AG04449 (cell line): ENCODE results near the gene UBASH3A.

Experiments used
- CTCF ChIA-PET: fragments of 350-600 bp; formaldehyde crosslinking; extraction: SDS; loops from one replicate; lab custom pipeline; 2021; ENCODE audit warnings: antibody characterized with exemption; lab: Yijun Ruan, JAX
- POLR2A ChIA-PET: fragments of 400-600, 350-600 bp; formaldehyde crosslinking; extraction: SDS; loops from one replicate; lab custom pipeline; 2020; ENCODE audit warnings: antibody characterized with exemption, inconsistent platforms; lab: Yijun Ruan, JAX
- DNase-seq: peaks from one replicate; pipeline ENCODE4 v3.0.0-alpha.2; 2010; ENCODE audit warnings: low read depth, low spot score
- H3K4me3 ChIP-seq: 2 replicates; pipeline ENCODE4 v1.5.1; 2011; ENCODE audit warnings: low read depth, mild to moderate bottlenecking, control low read depth, low read length
- TF ChIP-seq, protein P1 (sequence below): IDR thresholded peaks from one replicate; pipeline ENCODE4 v1.5.1; 2011; ENCODE audit warnings: mild to moderate bottlenecking, moderate library complexity, low read length, control low read depth, inconsistent platforms; ENCODE audit not compliant: insufficient read depth; ENCODE audit errors: missing control alignments

Gene UBASH3A

DNA sequence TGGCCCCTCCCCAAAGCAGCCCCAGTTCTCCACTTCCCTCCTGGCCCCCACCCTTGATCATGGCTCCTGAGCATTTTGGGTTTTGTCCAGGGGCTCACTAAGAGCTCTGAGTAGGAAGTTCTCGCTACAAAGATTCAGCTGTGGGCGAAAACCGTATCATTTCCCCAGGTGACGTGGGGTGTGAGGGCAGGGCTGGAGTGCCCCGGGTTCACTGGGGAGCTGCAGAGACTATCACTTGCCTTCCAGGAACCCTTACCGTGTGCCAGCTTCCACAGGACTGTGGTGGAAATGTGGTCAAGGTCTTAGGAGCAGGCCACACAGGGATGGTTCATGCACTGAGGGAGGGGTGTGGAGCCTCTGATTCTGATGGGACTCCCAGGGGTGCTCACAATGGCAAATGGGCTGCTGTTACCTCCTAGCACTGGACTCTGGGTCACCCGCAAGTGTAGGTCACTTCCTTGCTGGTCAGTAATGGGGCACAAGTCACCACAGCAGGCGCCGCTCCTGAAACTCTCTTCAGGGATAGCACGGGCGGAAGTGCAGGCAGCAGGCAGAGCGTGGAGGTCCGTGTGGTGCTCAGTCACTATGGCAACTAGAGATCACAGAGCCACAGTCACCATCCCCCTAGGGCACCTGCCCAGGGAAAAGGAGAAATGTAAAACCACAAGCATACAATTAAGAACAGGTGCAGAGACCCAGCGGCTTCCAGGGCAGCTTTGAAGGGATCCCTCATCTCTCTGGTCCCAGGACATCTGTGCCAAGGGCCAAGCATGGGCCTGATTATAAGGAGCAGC is 56.9 kb downstream of the UBASH3A start:
- no peak for DNase-seq
- POLR2A ChIA-PET: no interaction called here
- CTCF ChIA-PET: no interaction called here
- TF ChIP-seq, protein P1, sequence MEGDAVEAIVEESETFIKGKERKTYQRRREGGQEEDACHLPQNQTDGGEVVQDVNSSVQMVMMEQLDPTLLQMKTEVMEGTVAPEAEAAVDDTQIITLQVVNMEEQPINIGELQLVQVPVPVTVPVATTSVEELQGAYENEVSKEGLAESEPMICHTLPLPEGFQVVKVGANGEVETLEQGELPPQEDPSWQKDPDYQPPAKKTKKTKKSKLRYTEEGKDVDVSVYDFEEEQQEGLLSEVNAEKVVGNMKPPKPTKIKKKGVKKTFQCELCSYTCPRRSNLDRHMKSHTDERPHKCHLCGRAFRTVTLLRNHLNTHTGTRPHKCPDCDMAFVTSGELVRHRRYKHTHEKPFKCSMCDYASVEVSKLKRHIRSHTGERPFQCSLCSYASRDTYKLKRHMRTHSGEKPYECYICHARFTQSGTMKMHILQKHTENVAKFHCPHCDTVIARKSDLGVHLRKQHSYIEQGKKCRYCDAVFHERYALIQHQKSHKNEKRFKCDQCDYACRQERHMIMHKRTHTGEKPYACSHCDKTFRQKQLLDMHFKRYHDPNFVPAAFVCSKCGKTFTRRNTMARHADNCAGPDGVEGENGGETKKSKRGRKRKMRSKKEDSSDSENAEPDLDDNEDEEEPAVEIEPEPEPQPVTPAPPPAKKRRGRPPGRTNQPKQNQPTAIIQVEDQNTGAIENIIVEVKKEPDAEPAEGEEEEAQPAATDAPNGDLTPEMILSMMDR: no peak
- no peak overlapping the region for H3K4me3 ChIP-seq

- POLR2A ChIA-PET: no interaction called here
Observed at GRCh38 chr21:42461185-42461520, 57.5 kb downstream of the UBASH3A start.

DNA sequence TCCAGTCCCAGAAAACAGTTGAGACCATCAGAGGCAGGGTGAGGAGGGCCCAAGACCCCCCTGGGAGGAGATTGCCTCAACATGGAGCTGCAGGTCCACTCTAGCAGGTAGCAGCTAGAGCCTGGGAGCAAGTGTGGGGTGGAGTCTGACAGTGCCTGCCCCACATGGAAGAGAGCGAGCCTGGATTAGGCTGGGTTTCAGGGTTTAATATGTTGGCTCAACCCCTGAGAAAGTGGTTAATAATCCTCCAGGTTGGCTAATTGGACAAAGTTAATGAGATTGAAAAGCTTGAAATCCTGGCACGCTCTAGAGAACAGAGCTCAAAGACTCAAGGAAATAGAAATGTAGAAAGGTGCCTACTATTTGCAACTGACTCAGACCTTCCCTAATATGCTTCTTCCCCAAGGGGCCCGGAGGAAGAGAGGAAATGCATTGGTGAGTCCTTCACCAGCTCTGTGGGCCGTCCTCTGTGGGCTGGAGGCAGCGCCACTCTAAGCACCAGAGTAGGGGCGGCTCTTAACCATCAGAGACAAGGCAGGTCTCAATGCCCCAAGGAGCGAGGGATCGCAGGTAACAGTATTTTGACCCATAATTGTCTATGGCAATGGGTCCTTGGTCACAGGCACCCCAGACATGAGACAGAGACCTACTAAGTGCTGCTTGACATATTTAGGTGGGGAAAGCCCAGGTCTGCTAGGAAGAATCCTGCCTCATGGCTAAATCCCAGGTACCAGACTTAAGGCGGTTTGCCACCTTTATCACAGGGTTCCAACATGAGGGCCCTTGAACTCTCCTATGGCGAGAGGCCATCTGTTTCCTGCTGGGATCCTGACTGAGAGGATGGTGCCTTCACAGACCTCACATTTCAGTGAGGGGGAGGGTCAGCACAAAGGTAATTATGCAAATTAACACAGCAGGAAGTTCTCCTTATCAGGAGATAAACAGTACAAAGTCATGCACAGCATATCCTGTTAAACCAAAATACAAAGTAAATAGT is 58.5 kb downstream of the UBASH3A start:
- CTCF ChIA-PET: no interaction called here
- H3K4me3 ChIP-seq: no peak overlapping the region
- no peak for DNase-seq
- TF ChIP-seq, protein P1: no peak
- POLR2A ChIA-PET: no interaction called here

More at GRCh38 chr21:42461185-42461520, 57.5 kb downstream of the UBASH3A start:
- CTCF ChIA-PET: no interaction called here
- no peak overlapping the region for H3K4me3 ChIP-seq
- TF ChIP-seq, protein P1: no peak
- DNase-seq: no peak

DNA sequence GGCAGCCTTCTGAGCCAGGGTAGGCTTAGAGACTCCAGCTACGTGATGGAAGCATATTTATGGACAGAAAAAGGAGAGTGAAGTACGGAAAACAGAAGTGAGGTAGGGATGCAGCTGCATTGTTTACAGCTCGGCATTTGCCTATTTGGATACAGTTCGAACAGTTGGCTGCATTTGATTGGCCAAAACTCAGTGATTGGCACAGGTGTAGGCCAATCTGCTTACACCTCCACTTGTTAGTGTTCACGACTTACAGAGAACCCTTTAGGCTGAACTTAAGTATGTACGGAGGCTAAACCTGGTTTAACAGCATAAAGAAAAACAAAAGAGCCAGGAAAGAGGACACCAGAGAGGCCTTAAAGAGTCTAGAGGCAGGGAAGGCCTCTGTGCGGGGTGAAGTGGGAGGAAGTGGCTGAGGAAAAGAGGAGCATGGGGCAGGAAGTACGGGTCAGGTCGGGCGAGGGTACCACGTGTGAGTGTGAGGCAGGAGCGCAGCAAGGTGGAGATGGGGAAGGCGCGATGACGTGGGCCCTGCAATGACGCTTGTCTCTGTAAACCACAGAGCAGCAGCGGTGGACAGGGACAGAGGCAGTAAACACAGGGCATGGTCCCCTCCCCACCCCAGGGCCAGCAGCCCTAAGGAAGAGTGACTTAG is 60.3 kb downstream of the UBASH3A start:
- POLR2A ChIA-PET: no interaction called here
- DNase-seq: no peak
- CTCF ChIA-PET: no interaction called here
- TF ChIP-seq, protein P1: no peak
- no peak overlapping the region for H3K4me3 ChIP-seq

DNA sequence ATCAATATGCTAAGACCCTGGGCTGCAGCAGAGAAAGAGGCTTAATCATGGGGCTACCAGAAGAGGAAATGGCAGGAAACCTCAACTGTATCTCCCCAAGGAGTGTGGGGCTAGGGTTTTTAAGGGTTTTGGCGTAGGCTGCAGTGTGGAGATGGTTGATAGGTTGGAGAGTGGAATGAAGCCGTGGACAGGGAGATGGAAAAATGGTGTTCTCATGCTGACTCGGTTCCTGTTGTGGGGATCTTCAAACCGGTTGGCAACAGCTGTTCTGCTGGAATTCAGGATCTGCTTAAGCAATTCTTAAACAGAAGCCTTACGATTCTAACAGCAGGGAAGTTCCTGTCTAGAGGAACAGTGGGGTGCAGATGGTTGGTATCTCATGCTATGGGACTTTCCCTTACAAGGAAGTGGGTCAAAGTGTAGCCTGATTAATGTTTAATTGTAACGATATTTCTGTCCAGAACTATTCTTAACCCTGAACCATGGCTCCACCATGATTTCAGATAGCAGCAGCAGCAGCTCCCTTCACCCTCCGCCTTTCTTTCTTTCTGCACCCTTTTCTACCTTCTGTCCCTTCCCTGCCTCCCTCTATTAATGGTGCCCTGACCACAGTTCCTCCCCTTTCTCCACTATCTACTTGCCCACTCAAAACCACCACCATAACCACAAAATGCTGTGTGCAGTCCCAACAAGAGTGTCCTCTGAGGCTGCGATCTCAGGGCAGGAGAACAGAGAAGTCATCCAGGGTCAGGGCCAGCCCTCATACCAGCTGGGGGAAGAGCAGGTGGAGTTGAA is 61.5 kb downstream of the UBASH3A start:
- H3K4me3 ChIP-seq: no peak overlapping the region
- ChIA-PET CTCF (no interaction called here), POLR2A (no interaction called here)
- no peak for DNase-seq
- TF ChIP-seq, protein P1: no peak
